Calu3 (cell line): ENCODE data around the gene STAT5B. TPM values are rescaled to one million over a fixed set of nuclear protein-coding genes. Genes with fewer than 3 reads are reported as not detected.

Source experiments
- BruUV-seq: library from RNA; stranded (reverse); fragments of 400-500 nt; replicated peaks from 2 replicates; lab custom pipeline; 2021; lab: Mats Ljungman, UMichigan
- CTCF ChIA-PET: fragments of 300-600 bp; sonication (Branson Sonifier 250); formaldehyde crosslinking; loops from one replicate; lab custom pipeline; 2022; ENCODE audit warnings: antibody characterized with exemption; lab: Charles Lee
- DNase-seq: peaks from one replicate; pipeline ENCODE4 v3.0.0; 2022
- H3K27ac Mint-ChIP-seq: one replicate; pipeline ENCODE4 v1.8.0; 2022; ENCODE audit warnings: mixed read lengths; ENCODE audit not compliant: unreplicated experiment
- H3K27me3 Mint-ChIP-seq: one replicate; pipeline ENCODE4 v1.8.0; 2022; ENCODE audit warnings: mixed read lengths; ENCODE audit not compliant: unreplicated experiment
- H3K36me3 Mint-ChIP-seq: one replicate; pipeline ENCODE4 v1.8.0; 2022; ENCODE audit warnings: mild to moderate bottlenecking, moderate library complexity, mixed read lengths; ENCODE audit not compliant: insufficient read depth, unreplicated experiment
- H3K4me1 Mint-ChIP-seq: one replicate; pipeline ENCODE4 v1.8.0; 2022; ENCODE audit warnings: mild to moderate bottlenecking, low read depth, mixed read lengths; ENCODE audit not compliant: unreplicated experiment
- H3K4me3 Mint-ChIP-seq: one replicate; pipeline ENCODE4 v1.8.0; 2022; ENCODE audit warnings: mild to moderate bottlenecking, low read depth, moderate library complexity, mixed read lengths; ENCODE audit not compliant: unreplicated experiment
- H3K9me3 Mint-ChIP-seq: one replicate; pipeline ENCODE4 v1.8.0; 2022; ENCODE audit warnings: low read depth, mixed read lengths; ENCODE audit not compliant: unreplicated experiment
- intact Hi-C: fragments of 100-400 bp; cut with micrococcal nuclease; formaldehyde crosslinking; loops from one replicate; pipeline ENCODE4 v1.10.0; 2022; ENCODE audit not compliant: unreplicated experiment
- total RNA-seq: library from RNA; stranded (reverse); gene quantifications from 2 replicates; pipeline ENCODE4 v1.2.3, GENCODE V29; 2022
- TF ChIP-seq, protein P1 (sequence below): fragments of 200-600 bp; IDR thresholded peaks from one replicate; pipeline ENCODE4 v1.8.0; 2022; ENCODE audit warnings: antibody characterized with exemption; ENCODE audit not compliant: unreplicated experiment

STAT5B gene
- total RNA-seq, 1 experiment from 2014 or later = 45.8 TPM

DNA sequence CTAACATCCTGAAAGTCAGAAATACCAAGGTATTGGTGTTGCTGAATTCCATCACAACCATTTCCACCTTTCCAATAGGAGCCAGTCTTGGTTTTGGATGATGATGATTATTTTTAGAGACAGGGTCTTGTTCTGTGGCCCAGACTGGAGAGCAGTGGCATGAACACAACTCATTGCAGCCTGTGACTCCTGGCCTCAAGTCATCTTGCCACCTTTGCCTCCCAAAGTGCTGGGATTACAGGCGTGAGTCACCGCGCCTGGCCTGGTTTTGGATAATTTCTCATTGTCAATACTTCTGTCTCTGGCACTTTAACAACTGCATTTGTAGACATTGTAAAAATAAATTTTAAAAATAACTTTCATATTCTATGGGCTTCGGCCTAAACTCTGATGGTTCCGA, 22.6 kb downstream of the STAT5B start:
- no peak overlapping the region for H3K4me3 Mint-ChIP-seq
- no peak overlapping the region for H3K27ac Mint-ChIP-seq
- H3K9me3 Mint-ChIP-seq = no peaks in the 10 kb centered on the region
- H3K36me3 Mint-ChIP-seq = no peaks in the 10 kb centered on the region
- no peak for DNase-seq
- intact Hi-C loops = no loop called here
- CTCF ChIA-PET = no interaction called here
- TF ChIP-seq, protein P1, sequence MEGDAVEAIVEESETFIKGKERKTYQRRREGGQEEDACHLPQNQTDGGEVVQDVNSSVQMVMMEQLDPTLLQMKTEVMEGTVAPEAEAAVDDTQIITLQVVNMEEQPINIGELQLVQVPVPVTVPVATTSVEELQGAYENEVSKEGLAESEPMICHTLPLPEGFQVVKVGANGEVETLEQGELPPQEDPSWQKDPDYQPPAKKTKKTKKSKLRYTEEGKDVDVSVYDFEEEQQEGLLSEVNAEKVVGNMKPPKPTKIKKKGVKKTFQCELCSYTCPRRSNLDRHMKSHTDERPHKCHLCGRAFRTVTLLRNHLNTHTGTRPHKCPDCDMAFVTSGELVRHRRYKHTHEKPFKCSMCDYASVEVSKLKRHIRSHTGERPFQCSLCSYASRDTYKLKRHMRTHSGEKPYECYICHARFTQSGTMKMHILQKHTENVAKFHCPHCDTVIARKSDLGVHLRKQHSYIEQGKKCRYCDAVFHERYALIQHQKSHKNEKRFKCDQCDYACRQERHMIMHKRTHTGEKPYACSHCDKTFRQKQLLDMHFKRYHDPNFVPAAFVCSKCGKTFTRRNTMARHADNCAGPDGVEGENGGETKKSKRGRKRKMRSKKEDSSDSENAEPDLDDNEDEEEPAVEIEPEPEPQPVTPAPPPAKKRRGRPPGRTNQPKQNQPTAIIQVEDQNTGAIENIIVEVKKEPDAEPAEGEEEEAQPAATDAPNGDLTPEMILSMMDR = no peak
- H3K27me3 Mint-ChIP-seq = no peaks in the 10 kb centered on the region
- H3K4me1 Mint-ChIP-seq = no peaks in the 10 kb centered on the region
- no TSS peak for BruUV-seq

DNA sequence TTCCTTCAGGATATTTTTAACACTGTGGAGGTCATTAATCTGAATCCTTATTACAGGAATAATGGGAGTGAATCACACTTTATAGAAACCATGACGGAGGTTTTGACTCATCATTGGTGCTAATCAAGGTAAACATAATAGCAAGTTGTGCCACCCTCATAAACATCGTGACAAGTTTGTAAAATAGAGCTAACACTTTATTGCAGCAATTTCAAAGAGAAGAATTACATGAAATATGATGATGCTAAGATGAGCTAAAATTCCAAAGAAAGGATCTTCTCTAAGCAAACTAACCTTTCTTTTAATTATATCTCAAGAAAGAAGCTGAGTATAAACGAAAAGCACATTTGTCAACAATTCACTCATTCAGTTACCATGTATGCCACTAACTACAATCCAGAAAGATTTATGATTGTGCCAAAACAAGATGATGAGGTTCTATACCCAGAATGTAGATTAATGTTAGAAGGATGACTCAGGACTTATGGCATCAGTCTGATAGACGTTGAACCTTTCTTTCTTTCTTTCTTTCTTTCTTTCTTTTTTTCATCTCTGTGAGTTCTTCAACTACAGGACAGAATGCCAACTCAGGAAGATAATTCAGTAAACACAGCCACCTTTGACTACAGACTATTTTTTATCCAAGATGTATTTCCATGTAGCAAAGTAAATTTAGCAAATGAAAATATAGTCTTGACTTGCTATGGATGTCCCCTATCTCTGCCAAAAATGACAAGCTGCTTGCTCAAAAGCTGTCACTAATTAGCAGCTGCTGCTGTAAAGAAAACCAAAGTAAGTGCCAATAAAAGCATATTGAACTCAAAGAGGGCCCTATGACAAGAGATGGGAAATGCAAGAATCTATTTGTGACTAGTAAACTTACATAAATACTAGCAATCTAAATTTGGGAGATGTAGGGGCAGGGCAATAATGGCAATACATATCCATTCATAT, 23.3 kb downstream of the STAT5B start:
- Mint-ChIP-seq H3K36me3 (no peaks in the 10 kb centered on the region), H3K27ac (no peak overlapping the region), H3K4me3 (no peak overlapping the region), H3K9me3 (no peaks in the 10 kb centered on the region), H3K27me3 (no peaks in the 10 kb centered on the region), H3K4me1 (no peaks in the 10 kb centered on the region)
- BruUV-seq = no TSS peak
- TF ChIP-seq, protein P1 = no peak
- intact Hi-C loops = no loop called here
- no peak for DNase-seq
- CTCF ChIA-PET = no interaction called here

DNA sequence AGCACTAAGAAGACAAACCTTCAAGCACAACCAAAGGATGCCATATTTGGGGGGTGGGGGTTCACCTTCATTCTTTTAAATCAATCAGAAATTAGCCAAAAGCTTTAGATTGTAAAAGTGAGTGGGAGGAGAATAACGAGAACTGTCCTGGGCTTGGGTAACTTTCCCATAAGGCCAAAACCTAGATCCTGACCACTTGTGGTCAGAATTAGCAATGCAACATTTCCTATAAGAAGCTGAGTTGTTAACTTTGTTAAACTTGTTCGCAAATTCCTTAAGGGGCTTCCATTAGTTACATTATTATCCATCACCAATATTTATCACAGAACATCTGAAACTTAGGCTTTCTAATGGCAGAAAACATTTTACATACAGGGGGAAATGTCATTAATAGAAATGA, 25.1 kb downstream of the STAT5B start:
- Mint-ChIP-seq H3K4me3 (no peak overlapping the region), H3K36me3 (no peaks in the 10 kb centered on the region), H3K4me1 (no peaks in the 10 kb centered on the region), H3K9me3 (no peaks in the 10 kb centered on the region), H3K27me3 (no peaks in the 10 kb centered on the region), H3K27ac (no peak overlapping the region)
- no TSS peak for BruUV-seq
- CTCF ChIA-PET = interaction anchor here (0.7 to 1.1 kb wide), 4 partner anchors 29 to 195 kb away, joined by 3 to 5 read pairs (median 4); partner anchors contain the start of gene KAT2A
- intact Hi-C loops = no loop called here
- TF ChIP-seq, protein P1 = no peak
- no peak for DNase-seq

DNA sequence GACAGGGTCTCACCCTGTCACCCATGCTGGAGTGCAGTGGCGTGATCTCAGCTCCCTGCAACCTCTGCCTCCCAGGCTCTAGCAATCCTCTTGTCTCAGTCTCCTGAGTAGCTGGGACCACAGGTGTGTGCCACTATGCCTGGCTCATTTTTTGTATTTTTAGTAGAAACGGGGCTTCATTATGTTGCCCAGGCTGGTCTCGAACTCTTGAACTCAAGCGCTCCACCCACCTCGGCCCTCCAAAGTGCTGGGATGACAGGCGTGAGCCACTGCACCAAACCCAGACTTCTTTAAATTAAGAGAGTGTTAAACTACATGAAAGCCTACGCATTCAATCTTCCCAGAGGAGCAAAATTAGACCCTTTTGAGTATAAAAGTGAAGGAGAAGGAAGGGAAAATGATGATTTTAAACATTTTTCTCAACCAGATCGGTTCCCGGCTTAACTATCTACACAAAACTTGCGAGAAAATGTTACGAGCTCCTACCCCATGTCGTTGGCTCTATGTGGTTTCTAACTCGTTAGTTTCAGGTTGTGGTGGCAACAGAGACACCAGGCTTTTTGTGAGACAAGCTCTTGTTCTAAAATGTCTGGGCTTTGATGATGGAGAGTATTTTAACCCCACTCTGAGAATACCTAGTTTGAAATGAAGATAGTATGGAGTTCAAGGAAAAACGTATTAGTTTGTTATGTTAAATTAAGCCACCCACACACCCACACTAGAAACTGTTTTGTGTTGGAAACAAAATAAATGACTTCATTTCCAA, 26.3 kb downstream of the STAT5B start:
- TF ChIP-seq, protein P1 = no peak
- no peak for DNase-seq
- no peaks in the 10 kb centered on the region for H3K9me3 Mint-ChIP-seq
- BruUV-seq = no TSS peak
- intact Hi-C loops = no loop called here
- no peaks in the 10 kb centered on the region for H3K36me3 Mint-ChIP-seq
- CTCF ChIA-PET = no interaction called here
- H3K27me3 Mint-ChIP-seq = no peaks in the 10 kb centered on the region
- no peaks in the 10 kb centered on the region for H3K4me1 Mint-ChIP-seq
- H3K4me3 Mint-ChIP-seq = no peak overlapping the region
- no peak overlapping the region for H3K27ac Mint-ChIP-seq
